Adrenal gland (tissue), 12 donors: Measurements from ENCODE around the gene ANKS1A. TPM values are rescaled to one million over a fixed set of nuclear protein-coding genes. Genes with fewer than 3 reads are reported as not detected.
"Not testable (repeated sequence)": the region's sequence is repeated elsewhere in the genome, so short reads cannot be mapped to it uniquely, and the experiment has no call there.

Experiments used
- DNase-seq, 7 donors: peaks; one replicate each; pipeline ENCODE4 v3.0.0-alpha.2; 2019 to 2020
- H3K27ac ChIP-seq, 5 donors: fragments of 200-600 bp; sonication (generic) in 4 of 5; 1 replicate in 3 of 5; 2 replicates in 2 of 5; pipeline versions ENCODE4 v1.5.1 to v1.8.0; 2016 to 2020; ENCODE audit warnings: mild to moderate bottlenecking in 1 of 5
- H3K27me3 ChIP-seq: fragments of 200-600 bp; 2 replicates; pipeline ENCODE4 v1.8.0; 2021
- H3K36me3 ChIP-seq, 2 donors: fragments of 200-600 bp; replicated peaks in 1 of 2; 1 replicate in 1 of 2; 2 replicates in 1 of 2; pipeline versions ENCODE4 v1.5.1 to v1.8.0; 2018 to 2022
- H3K4me1 ChIP-seq, 2 donors: fragments of 200-600 bp; replicated peaks in 1 of 2; 1 replicate in 1 of 2; 2 replicates in 1 of 2; pipeline versions ENCODE4 v1.5.1 to v1.8.0; 2018 to 2021
- H3K4me3 ChIP-seq, 4 donors: fragments of 200-600 bp; sonication (generic) in 3 of 4; one replicate each; pipeline ENCODE4 v1.5.1; 2016 to 2018
- H3K9me3 ChIP-seq, 3 donors: fragments of 200-600 bp; sonication (generic) in 1 of 3; replicated peaks in 1 of 3; 1 replicate in 2 of 3; 2 replicates in 1 of 3; pipeline versions ENCODE4 v1.5.1 to v1.8.0; 2016 to 2021
- POLR2A ChIP-seq, 2 donors: fragments of 450-650 bp; IDR thresholded peaks; one replicate each; pipeline ENCODE4 v1.6.1; 2017; ENCODE audit warnings: antibody characterized with exemption in 2 of 2, mild to moderate bottlenecking in 2 of 2, moderate library complexity in 1 of 2
- WGBS, 4 donors: extraction: QIAGEN DNeasy Blood & Tissue Kit in 2 of 4; methylation state at CpG; one replicate each; pipeline versions ENCODE4 v1.1.5 to v1.1.7; 2013 to 2017; 5-methylcytosine and 5-hydroxymethylcytosine counted together
- intact Hi-C, 2 donors: fragments of 100-400 bp; cut with DNase I; formaldehyde crosslinking; loops; one replicate each; pipeline versions ENCODE4 v1.14.1 to v1.15.0; 2022 to 2023
- polyA plus RNA-seq, 3 donors: library from polyadenylated mRNA; stranded (reverse); fragments of 200-250 nt in 2 of 3; fragments of 350-450 nt in 1 of 3; fragmentation: Illumina TruSeq in 1 of 3; extraction: RNeasy Lipid Tissue Mini Kit (QIAGEN cat#74804) in 1 of 3; gene quantifications; one replicate each; pipeline ENCODE4 v1.2.3, GENCODE V29; 2013 to 2014
- total RNA-seq, 9 donors: library from RNA; depleted of rRNA in 4 of 9; stranded (reverse); fragments of >200 nt in 4 of 9; fragments of 120-200 nt in 1 of 9; fragmentation: NEBNext Ultra II Directional in 1 of 9; extraction: Animal tissue kit (Norgen Biotek cat#: 25700) in 1 of 9; gene quantifications; one replicate each; pipeline versions ENCODE4 v1.1.0 to v1.2.4, GENCODE V29; 2013 to 2023
- TF ChIP-seq, protein P1 (sequence below), 6 experiments: fragments of 450-650 bp in 4 of 6; fragments of 200-600 bp in 2 of 6; sonication (generic) in 1 of 6; IDR thresholded peaks; 1 replicate in 5 of 6; 2 replicates in 1 of 6; pipeline versions ENCODE4 v1.5.1 to v1.8.0; 2016 to 2021; ENCODE audit warnings: antibody characterized with exemption in 6 of 6, mild to moderate bottlenecking in 2 of 6, moderate library complexity in 1 of 6
- donor health status: healthy with polysubstance abuse.
- donor health status: Bipolar disorder and iron deficiency.
- donor health status: DM: yes; HTN: yes; CAD: no.
- donor health status: DM: no; HTN: no; CAD: no.
- donor health status: DM: no; HTN: no; CAD: no.
- donor health status: DM: yes; HTN: yes; CAD: no.

Gene ANKS1A
- total and polyA plus RNA-seq, 12 donors = 11.7 to 68.0 (median 42.4) TPM

DNA sequence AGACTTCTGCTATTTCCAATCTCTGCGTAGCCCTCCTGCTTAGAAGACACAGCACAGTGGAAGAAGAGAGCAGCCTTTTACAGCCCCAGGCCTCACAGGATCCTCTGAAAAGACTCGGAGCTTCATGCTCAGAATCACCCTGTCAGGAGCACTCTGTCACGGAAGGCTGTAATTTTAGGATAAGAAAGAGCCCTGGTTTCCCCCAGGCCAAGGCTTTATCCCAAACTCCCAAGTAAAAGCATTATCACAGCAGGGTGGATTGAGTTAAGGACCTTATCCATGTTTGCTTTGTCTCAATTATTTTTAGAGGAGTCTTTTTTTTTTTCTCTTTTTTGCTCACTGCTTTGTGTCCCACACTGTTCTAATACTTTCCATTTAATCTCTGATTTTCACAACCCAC is 39.2 kb downstream of the ANKS1A start:
- TF ChIP-seq, protein P1, sequence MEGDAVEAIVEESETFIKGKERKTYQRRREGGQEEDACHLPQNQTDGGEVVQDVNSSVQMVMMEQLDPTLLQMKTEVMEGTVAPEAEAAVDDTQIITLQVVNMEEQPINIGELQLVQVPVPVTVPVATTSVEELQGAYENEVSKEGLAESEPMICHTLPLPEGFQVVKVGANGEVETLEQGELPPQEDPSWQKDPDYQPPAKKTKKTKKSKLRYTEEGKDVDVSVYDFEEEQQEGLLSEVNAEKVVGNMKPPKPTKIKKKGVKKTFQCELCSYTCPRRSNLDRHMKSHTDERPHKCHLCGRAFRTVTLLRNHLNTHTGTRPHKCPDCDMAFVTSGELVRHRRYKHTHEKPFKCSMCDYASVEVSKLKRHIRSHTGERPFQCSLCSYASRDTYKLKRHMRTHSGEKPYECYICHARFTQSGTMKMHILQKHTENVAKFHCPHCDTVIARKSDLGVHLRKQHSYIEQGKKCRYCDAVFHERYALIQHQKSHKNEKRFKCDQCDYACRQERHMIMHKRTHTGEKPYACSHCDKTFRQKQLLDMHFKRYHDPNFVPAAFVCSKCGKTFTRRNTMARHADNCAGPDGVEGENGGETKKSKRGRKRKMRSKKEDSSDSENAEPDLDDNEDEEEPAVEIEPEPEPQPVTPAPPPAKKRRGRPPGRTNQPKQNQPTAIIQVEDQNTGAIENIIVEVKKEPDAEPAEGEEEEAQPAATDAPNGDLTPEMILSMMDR (IDR thresholded peaks at IDR 0.05) = no peak
- TF ChIP-seq POLR2A (IDR thresholded peaks at IDR 0.05) = no peak
- Histone ChIP-seq H3K9me3 (no peaks in the 10 kb centered on the region), H3K4me1 (peaks cover 5 to 22% of the 10 kb centered on the region in 2 donors), H3K4me3 (no peak overlapping the region), H3K36me3 (no peaks in the 10 kb centered on the region), H3K27ac (no peak overlapping the region), H3K27me3 (no peaks in the 10 kb centered on the region)
- intact Hi-C loops = no loop called here
- DNase-seq = no peak
- WGBS, 4 donors = 85 to 96% (median 88%) methylated on average over 3 of the region's 3 CpGs

DNA sequence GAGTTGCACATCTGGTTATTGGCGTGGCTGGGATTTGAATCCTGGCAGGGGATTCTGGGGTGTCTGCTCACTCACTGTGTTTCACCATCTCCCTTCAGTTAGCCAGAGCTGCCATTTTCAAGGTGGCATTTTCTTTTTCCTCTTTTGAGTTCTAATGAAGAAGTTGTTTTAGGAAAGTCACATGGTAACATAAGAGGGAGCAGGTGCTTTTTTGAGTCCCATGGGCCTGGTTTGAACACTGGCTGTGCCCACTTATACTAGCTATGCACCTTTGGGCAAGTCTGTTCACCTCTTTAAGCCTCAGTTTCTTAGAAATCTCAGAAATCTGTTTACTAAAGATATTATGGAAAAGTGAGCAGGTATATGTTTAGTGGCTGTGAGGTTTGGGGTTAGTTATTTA is 39.6 kb downstream of the ANKS1A start:
- no peaks in the 10 kb centered on the region for H3K9me3 ChIP-seq
- 86 to 91% (median 87%) methylated on average over 1 of the region's 1 CpG for WGBS, 4 donors
- no peaks in the 10 kb centered on the region for H3K27me3 ChIP-seq
- DNase-seq = no peak
- H3K27ac ChIP-seq = no peak overlapping the region
- H3K4me3 ChIP-seq = no peak overlapping the region
- H3K4me1 ChIP-seq = peaks cover 5 to 22% of the 10 kb centered on the region in 2 donors
- no peaks in the 10 kb centered on the region for H3K36me3 ChIP-seq
- TF ChIP-seq, protein P1 (IDR thresholded peaks at IDR 0.05) = no peak
- no peak for TF ChIP-seq POLR2A (IDR thresholded peaks at IDR 0.05)
- intact Hi-C loops = no loop called here

DNA sequence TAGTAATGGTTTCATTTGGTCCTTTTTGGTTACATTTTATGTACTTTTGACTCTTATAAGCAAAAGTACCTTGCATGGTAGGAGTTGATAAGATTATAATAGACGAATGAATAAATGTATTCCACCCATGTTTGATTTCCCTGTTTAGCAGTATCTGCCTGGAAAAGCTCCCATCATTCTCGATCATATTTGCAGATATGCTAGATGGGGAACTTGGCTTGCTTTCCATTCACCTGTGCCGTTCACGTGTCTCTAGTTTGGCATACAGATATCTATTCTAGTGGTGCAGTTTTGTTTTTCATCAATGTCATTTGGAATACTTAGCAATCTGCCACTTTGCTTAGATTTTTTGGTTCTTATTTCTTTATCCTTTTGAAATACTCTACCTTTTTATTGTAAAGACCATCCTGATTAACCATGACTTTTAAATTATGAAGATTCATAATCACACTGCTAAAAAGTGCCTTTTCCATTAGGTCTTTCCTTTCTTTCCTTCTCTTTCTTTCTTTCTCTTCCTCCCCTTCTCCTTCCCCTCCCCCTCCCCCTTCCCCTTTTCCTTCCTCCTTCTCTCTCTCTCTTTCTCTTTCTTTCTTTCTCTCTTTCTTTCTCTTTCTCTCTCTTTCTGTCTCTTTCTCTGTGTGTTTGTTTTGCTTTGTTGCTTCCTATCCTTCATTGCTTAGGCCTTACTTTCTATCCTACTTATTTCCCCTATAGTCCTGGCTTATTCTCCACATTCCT is 40.4 kb downstream of the ANKS1A start:
- TF ChIP-seq, protein P1 (IDR thresholded peaks at IDR 0.05) = no peak
- no peak for TF ChIP-seq POLR2A (IDR thresholded peaks at IDR 0.05)
- no peak for DNase-seq

DNA sequence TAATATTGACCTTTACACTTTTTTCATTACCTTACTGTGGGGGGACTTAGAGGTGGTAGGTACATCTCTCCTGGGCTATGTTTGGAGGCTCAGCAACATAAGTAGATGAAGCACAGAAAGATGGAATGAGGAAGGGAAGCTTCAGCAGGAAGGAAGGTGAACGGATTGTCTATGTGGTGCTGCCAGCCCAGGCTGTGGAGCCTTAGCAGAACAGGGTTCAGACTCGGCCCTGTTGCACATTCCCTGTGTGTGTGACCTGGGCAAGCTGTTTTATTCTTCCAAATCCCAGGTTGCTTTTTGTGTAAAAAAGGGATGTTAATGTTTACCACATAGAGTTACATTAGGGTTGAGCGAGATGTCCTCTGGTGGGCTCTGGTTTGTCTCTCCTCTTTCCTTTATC is 41.2 kb downstream of the ANKS1A start:
- Histone ChIP-seq H3K9me3 (no peaks in the 10 kb centered on the region), H3K27ac (peak overlapping the region in 1 of 5 donors; percentile 23), H3K4me1 (peaks cover 11 to 36% of the 10 kb centered on the region in 2 donors), H3K36me3 (no peaks in the 10 kb centered on the region), H3K27me3 (no peaks in the 10 kb centered on the region), H3K4me3 (no peak overlapping the region)
- no peak for DNase-seq
- 73 to 88% (median 81%) methylated on average over 3 of the region's 3 CpGs for whole genome bisulfite sequencing, 4 donors
- intact Hi-C loops = loop anchor here in 1 of 2 donors (10.0 kb wide), 1 partner anchor 45 kb away; the partner anchor contains the start of genes ANKS1A and TAF11
- TF ChIP-seq, protein P1 (IDR thresholded peaks at IDR 0.05) = no peak
- TF ChIP-seq POLR2A (IDR thresholded peaks at IDR 0.05) = no peak

More for the DNA sequence above, 40.4 kb downstream of the ANKS1A start:
- H3K9me3 ChIP-seq = no peaks in the 10 kb centered on the region
- H3K27me3 ChIP-seq = no peaks in the 10 kb centered on the region
- WGBS, 4 donors = 82 to 89% (median 84%) methylated on average over 4 of the region's 4 CpGs
- no peak overlapping the region for H3K4me3 ChIP-seq
- no peak overlapping the region for H3K27ac ChIP-seq
- intact Hi-C loops = no loop called here
- H3K36me3 ChIP-seq = no peaks in the 10 kb centered on the region
- peaks cover 5 to 29% of the 10 kb centered on the region in 2 donors for H3K4me1 ChIP-seq

DNA sequence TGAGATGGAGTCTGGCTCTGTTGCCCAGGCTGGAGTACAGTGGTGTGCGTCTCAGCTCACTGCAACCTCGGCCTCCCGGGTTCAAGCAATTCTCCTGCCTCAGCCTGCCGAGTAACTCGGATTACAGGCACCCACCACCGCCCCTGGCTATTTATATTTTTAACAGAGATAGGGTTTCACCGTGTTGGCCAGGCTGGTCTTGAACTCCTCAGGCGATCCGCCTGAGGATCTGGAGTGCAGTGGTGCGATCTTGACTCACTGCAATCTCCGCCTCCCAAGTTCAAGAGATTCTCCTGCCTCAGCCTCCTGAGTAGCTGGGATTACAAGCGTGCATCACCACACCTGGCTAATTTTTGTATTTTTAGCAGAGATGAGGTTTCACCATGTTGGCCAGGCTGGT is 43.1 kb downstream of the ANKS1A start:
- DNase-seq, H3K27ac ChIP-seq, H3K27me3 ChIP-seq, H3K4me3 ChIP-seq, H3K36me3 ChIP-seq, H3K9me3 ChIP-seq: not testable (repeated sequence)
- WGBS, 4 donors = 96 to 98% (median 97%) methylated on average over 12 of the region's 12 CpGs
- intact Hi-C loops = loop anchor here in 1 of 2 donors (10.0 kb wide), 1 partner anchor 47 kb away; the partner anchor contains the start of genes ANKS1A and TAF11
- peaks cover 11 to 43% of the 10 kb centered on the region in 2 donors for H3K4me1 ChIP-seq
